ENCODE data around the gene SAMD4B. TPM values are rescaled to one million over a fixed set of nuclear protein-coding genes. Genes with fewer than 3 reads are reported as not detected.

The SAMD4B gene
- total RNA-seq, 1 donor: 85.0 TPM

- peaks cover 3% of the 10 kb centered on the region for H4K20me1 ChIP-seq (ENCODE audit: insufficient read depth, low read length)
- no peak overlapping the region for H3K27ac ChIP-seq (ENCODE audit: low read depth, low read length)
- no peak overlapping the region for H2AFZ ChIP-seq (ENCODE audit: low read length)
- TF ChIP-seq, protein P1, sequence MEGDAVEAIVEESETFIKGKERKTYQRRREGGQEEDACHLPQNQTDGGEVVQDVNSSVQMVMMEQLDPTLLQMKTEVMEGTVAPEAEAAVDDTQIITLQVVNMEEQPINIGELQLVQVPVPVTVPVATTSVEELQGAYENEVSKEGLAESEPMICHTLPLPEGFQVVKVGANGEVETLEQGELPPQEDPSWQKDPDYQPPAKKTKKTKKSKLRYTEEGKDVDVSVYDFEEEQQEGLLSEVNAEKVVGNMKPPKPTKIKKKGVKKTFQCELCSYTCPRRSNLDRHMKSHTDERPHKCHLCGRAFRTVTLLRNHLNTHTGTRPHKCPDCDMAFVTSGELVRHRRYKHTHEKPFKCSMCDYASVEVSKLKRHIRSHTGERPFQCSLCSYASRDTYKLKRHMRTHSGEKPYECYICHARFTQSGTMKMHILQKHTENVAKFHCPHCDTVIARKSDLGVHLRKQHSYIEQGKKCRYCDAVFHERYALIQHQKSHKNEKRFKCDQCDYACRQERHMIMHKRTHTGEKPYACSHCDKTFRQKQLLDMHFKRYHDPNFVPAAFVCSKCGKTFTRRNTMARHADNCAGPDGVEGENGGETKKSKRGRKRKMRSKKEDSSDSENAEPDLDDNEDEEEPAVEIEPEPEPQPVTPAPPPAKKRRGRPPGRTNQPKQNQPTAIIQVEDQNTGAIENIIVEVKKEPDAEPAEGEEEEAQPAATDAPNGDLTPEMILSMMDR (IDR thresholded peaks at IDR 0.05; ENCODE audit: extremely low read depth, low read depth, low read length): no peak
- H3K4me1 ChIP-seq (ENCODE audit: insufficient read depth, low read length): peaks cover 17% of the 10 kb centered on the region
- no peaks in the 10 kb centered on the region for H3K9me3 ChIP-seq (ENCODE audit: low read depth, low read length)
- peak; percentile 81 for DNase-seq (ENCODE audit: insufficient read length, low spot score, missing footprints)
- peaks cover 18% of the 10 kb centered on the region for H3K79me2 ChIP-seq (ENCODE audit: insufficient read depth, low read length)
- H3K36me3 ChIP-seq (ENCODE audit: insufficient read depth, low read length): peaks cover 81% of the 10 kb centered on the region
- no peak overlapping the region for H3K4me3 ChIP-seq (ENCODE audit: insufficient read depth, low read length)
- no peaks in the 10 kb centered on the region for H3K27me3 ChIP-seq (ENCODE audit: insufficient read depth, low read length)
- H3K4me2 ChIP-seq (ENCODE audit: insufficient read depth, low read length): no peak overlapping the region
These were observed 43.6 kb downstream of the SAMD4B start for GRCh38 chr19:39385629-39386411.

DNA sequence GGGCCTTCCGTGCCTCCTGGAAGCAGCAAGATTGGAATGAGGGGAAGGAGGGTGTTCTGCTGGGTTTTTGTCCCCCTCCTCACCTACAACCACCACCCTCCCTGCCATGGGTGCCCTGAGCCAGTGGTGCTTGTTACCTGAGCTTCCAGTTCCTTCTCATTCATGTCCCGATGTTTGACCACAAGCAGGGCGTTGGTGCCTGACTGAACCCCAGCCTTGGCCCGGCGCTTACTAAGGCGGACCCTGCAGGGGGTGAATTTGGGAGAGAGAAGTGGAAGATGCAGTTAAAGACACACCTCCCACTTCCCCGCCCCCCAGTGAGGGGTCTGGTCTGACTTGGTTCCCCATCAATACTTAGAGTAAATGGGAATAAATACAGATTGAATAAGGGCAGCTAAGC, 44.3 kb downstream of the SAMD4B start:
- H3K27ac ChIP-seq (ENCODE audit: low read depth, low read length): no peak overlapping the region
- H2AFZ ChIP-seq (ENCODE audit: low read length): no peak overlapping the region
- peaks cover 17% of the 10 kb centered on the region for H3K4me1 ChIP-seq (ENCODE audit: insufficient read depth, low read length)
- H4K20me1 ChIP-seq (ENCODE audit: insufficient read depth, low read length): peaks cover 3% of the 10 kb centered on the region
- TF ChIP-seq, protein P1 (IDR thresholded peaks at IDR 0.05; ENCODE audit: extremely low read depth, low read depth, low read length): no peak
- DNase-seq (ENCODE audit: insufficient read length, low spot score, missing footprints): peak; percentile 50
- peaks cover 21% of the 10 kb centered on the region for H3K79me2 ChIP-seq (ENCODE audit: insufficient read depth, low read length)
- H3K27me3 ChIP-seq (ENCODE audit: insufficient read depth, low read length): no peaks in the 10 kb centered on the region
- no peak overlapping the region for H3K4me2 ChIP-seq (ENCODE audit: insufficient read depth, low read length)
- H3K9me3 ChIP-seq (ENCODE audit: low read depth, low read length): no peaks in the 10 kb centered on the region
- peaks cover 73% of the 10 kb centered on the region for H3K36me3 ChIP-seq (ENCODE audit: insufficient read depth, low read length)
- no peak overlapping the region for H3K4me3 ChIP-seq (ENCODE audit: insufficient read depth, low read length)

DNA sequence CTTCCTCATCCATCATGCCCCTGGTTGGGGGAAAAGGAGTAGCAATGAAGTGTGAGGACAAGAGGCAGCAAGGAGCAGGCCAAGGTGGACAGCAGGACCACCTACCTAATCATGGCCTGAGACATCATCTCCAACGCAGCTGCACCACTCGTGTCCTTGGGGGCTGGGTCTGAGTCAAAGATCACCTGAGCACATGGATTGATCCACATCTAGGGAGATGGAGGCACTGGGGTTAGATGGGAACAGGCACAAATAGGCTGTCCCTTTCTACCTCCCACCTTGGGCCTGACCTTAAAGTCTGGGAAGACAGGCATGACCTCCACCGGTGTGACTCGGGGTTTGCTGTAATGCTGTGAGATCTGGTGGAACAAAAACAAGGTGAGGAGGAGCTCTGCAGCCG, 46.4 kb downstream of the SAMD4B start:
- H3K36me3 ChIP-seq (ENCODE audit: insufficient read depth, low read length): peaks cover 59% of the 10 kb centered on the region
- H3K79me2 ChIP-seq (ENCODE audit: insufficient read depth, low read length): peaks cover 35% of the 10 kb centered on the region
- H3K9me3 ChIP-seq (ENCODE audit: low read depth, low read length): no peaks in the 10 kb centered on the region
- H3K4me3 ChIP-seq (ENCODE audit: insufficient read depth, low read length): no peak overlapping the region
- H2AFZ ChIP-seq (ENCODE audit: low read length): no peak overlapping the region
- no peaks in the 10 kb centered on the region for H3K27me3 ChIP-seq (ENCODE audit: insufficient read depth, low read length)
- H4K20me1 ChIP-seq (ENCODE audit: insufficient read depth, low read length): no peaks in the 10 kb centered on the region
- DNase-seq (ENCODE audit: insufficient read length, low spot score, missing footprints): peak; percentile 18
- peaks cover 17% of the 10 kb centered on the region for H3K4me1 ChIP-seq (ENCODE audit: insufficient read depth, low read length)
- H3K27ac ChIP-seq (ENCODE audit: low read depth, low read length): no peak overlapping the region
- TF ChIP-seq, protein P1 (IDR thresholded peaks at IDR 0.05; ENCODE audit: extremely low read depth, low read depth, low read length): no peak
- H3K4me2 ChIP-seq (ENCODE audit: insufficient read depth, low read length): no peak overlapping the region

- H3K79me2 ChIP-seq (ENCODE audit: insufficient read depth, low read length): peaks cover 38% of the 10 kb centered on the region
These were observed 47.6 kb downstream of the SAMD4B start for GRCh38 chr19:39389631-39390414.

More at GRCh38 chr19:39389631-39390414, 47.6 kb downstream of the SAMD4B start:
- no peaks in the 10 kb centered on the region for H3K9me3 ChIP-seq (ENCODE audit: low read depth, low read length)
- H3K4me1 ChIP-seq (ENCODE audit: insufficient read depth, low read length): peaks cover 17% of the 10 kb centered on the region
- H3K27ac ChIP-seq (ENCODE audit: low read depth, low read length): peak overlapping the region; percentile 97
- H3K4me2 ChIP-seq (ENCODE audit: insufficient read depth, low read length): peak overlapping the region; percentile 88
- DNase-seq (ENCODE audit: insufficient read length, low spot score, missing footprints): peak; percentile 3
- TF ChIP-seq, protein P1 (IDR thresholded peaks at IDR 0.05; ENCODE audit: extremely low read depth, low read depth, low read length): no peak
- H3K36me3 ChIP-seq (ENCODE audit: insufficient read depth, low read length): peaks cover 56% of the 10 kb centered on the region
- peak overlapping the region; percentile 82 for H3K4me3 ChIP-seq (ENCODE audit: insufficient read depth, low read length)
- no peaks in the 10 kb centered on the region for H4K20me1 ChIP-seq (ENCODE audit: insufficient read depth, low read length)
- H3K27me3 ChIP-seq (ENCODE audit: insufficient read depth, low read length): no peaks in the 10 kb centered on the region
- no peak overlapping the region for H2AFZ ChIP-seq (ENCODE audit: low read length)

Measured in osteoblast (primary cell).